ENCODE measurements around the gene GPR132.
"Not testable (repeated sequence)": the region's sequence is repeated elsewhere in the genome, so short reads cannot be mapped to it uniquely, and the experiment has no call there.

The GPR132 gene

GRCh38 chr14:105049753-105050550 lies 15.3 kb downstream of the GPR132 start:
- H3K4me1 Mint-ChIP-seq = peaks cover 13% of the 10 kb centered on the region
- H3K27ac Mint-ChIP-seq = no peak overlapping the region

GRCh38 chr14:105047283-105048016 lies 17.8 kb downstream of the GPR132 start:
- Mint-ChIP-seq H3K36me3 (peaks cover 5% of the 10 kb centered on the region), H3K27me3 (no peaks in the 10 kb centered on the region), H3K9me3 (no peaks in the 10 kb centered on the region), H3K4me1 (peaks cover 10% of the 10 kb centered on the region), H3K27ac (no peak overlapping the region), H3K4me3 (no peak overlapping the region)

More at GRCh38 chr14:105049753-105050550, 15.3 kb downstream of the GPR132 start:
- Mint-ChIP-seq H3K4me3 (no peak overlapping the region), H3K36me3 (peaks cover 9% of the 10 kb centered on the region), H3K9me3 (no peaks in the 10 kb centered on the region), H3K27me3 (no peaks in the 10 kb centered on the region)

GRCh38 chr14:105046891-105047282 lies 18.3 kb downstream of the GPR132 start:
- peaks cover 5% of the 10 kb centered on the region for H3K36me3 Mint-ChIP-seq

DNA sequence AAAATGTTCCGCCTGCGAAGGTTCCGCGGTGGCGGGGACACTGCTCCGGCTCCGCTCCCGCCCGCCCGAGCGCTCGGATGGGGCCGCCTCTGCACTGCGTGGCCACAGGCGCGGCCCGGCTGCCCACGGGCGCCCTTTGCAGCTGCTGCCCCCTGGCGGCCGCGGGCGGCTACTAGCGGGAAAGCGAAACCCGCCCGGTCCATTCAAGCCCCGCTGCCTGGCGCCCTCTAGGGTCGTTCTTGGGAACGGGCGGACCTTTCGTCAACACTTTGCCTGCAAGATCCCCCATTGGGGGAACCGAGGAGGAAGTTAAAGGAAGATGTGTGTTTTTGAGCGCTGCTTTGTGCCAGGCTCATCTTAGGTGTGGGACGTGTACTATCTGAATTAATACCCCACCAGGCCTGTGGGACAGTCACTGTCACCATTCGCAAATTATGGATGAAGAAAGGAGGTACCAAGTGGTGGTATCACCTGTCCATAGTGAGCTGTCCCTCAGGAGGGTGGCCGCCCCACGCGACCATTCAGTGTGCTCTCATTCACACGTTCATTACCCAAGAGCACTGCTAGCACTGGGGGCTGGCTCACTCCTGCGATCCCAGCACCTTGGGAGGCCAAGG lies 19.4 kb downstream of the GPR132 start:
- peaks cover 5% of the 10 kb centered on the region for H3K4me1 Mint-ChIP-seq
- peak overlapping the region; percentile 38 for H3K27ac Mint-ChIP-seq
- no peaks in the 10 kb centered on the region for H3K36me3 Mint-ChIP-seq
- H3K27me3 Mint-ChIP-seq = no peaks in the 10 kb centered on the region
- no peak overlapping the region for H3K4me3 Mint-ChIP-seq
- no peaks in the 10 kb centered on the region for H3K9me3 Mint-ChIP-seq

More at GRCh38 chr14:105046891-105047282, 18.3 kb downstream of the GPR132 start:
- Mint-ChIP-seq H3K27ac (no peak overlapping the region), H3K4me1 (peaks cover 10% of the 10 kb centered on the region), H3K27me3 (no peaks in the 10 kb centered on the region), H3K9me3 (no peaks in the 10 kb centered on the region), H3K4me3 (no peak overlapping the region)

DNA sequence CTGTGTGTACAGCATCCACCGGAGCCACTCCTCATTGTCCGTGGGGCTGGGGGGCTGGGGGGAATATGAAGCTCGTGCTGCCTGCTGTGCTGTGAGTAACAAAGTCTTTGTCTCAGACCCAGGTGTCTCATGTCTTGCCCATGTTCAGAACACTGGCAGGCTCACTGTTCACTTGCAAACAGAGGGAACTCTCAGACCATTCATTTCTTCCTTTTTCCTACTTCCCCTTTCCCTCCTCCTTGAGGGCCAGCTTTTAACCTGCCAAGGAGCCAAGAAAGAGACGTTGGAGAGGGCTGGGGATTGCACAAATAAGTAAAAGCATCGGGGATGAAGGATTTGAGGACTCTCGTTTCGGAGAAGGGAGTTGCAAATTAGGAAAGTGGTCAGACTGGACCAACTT lies 21.6 kb downstream of the GPR132 start:
- Mint-ChIP-seq H3K4me1 (peaks cover 5% of the 10 kb centered on the region), H3K36me3 (no peaks in the 10 kb centered on the region), H3K27ac (no peak overlapping the region), H3K27me3 (no peaks in the 10 kb centered on the region), H3K9me3 (no peaks in the 10 kb centered on the region), H3K4me3 (no peak overlapping the region)

DNA sequence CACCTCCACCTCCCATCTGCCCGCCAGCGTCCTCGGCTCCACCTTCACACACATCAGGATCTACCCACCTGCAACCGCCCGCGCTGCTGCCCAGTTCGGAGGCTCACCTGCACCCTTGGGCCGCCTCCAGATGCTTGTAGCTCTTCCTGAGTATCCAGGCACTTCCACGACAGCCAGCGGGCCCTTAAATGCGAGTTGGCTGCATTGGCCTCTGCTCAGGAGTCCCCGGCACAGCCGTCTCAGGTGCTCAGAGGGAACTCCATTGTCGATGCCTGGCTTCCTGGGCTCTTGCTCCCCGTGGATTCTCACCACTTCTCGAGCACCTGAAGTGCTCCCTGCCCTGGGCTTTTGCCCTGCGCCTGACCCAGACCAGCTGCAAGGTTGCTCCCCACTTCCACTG lies 22.4 kb downstream of the GPR132 start:
- H3K36me3 Mint-ChIP-seq = no peaks in the 10 kb centered on the region
- no peak overlapping the region for H3K4me3 Mint-ChIP-seq
- H3K4me1 Mint-ChIP-seq = peaks cover 5% of the 10 kb centered on the region
- no peaks in the 10 kb centered on the region for H3K27me3 Mint-ChIP-seq
- no peak overlapping the region for H3K27ac Mint-ChIP-seq
- H3K9me3 Mint-ChIP-seq = no peaks in the 10 kb centered on the region

- Mint-ChIP-seq H3K9me3 (no peaks in the 10 kb centered on the region), H3K27me3 (no peaks in the 10 kb centered on the region), H3K4me3 (no peak overlapping the region), H3K4me1 (peaks cover 5% of the 10 kb centered on the region), H3K27ac (no peak overlapping the region), H3K36me3 (no peaks in the 10 kb centered on the region)
These were observed 23.1 kb downstream of the GPR132 start for GRCh38 chr14:105041841-105042765.

- Mint-ChIP-seq H3K4me1 (no peaks in the 10 kb centered on the region), H3K27ac (no peak overlapping the region), H3K36me3 (no peaks in the 10 kb centered on the region), H3K9me3 (no peaks in the 10 kb centered on the region), H3K4me3 (no peak overlapping the region), H3K27me3 (no peaks in the 10 kb centered on the region)
These were observed 25.6 kb downstream of the GPR132 start for GRCh38 chr14:105039458-105040205.

DNA sequence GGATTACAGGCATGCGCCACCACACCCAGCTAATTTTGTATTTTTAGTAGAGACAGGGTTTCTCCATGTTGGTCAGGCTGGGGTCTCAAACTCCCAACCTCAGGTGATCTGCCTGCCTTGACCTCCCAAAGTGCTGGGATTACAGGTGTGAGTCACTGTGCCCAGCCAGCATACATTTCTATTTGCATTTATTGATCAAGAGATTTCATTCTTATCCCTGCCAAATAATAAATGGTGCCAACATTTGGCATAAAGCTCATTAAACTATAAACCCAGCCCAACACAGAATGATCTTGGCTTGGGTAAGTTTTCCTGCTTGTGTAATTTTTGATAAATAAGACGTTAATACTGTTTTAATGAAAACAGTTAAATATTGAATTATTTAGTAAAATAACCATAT lies 29.6 kb downstream of the GPR132 start:
- peaks cover 15% of the 10 kb centered on the region for H3K4me1 Mint-ChIP-seq
- H3K4me3 Mint-ChIP-seq, H3K9me3 Mint-ChIP-seq, H3K27me3 Mint-ChIP-seq, H3K36me3 Mint-ChIP-seq, H3K27ac Mint-ChIP-seq: not testable (repeated sequence)

- Mint-ChIP-seq H3K27ac (no peak overlapping the region), H3K27me3 (no peaks in the 10 kb centered on the region), H3K36me3 (peaks cover 3% of the 10 kb centered on the region), H3K9me3 (no peaks in the 10 kb centered on the region), H3K4me3 (peak overlapping the region; percentile 90), H3K4me1 (peaks cover 15% of the 10 kb centered on the region)
These were observed 30.8 kb downstream of the GPR132 start for GRCh38 chr14:105034315-105035039.

DNA sequence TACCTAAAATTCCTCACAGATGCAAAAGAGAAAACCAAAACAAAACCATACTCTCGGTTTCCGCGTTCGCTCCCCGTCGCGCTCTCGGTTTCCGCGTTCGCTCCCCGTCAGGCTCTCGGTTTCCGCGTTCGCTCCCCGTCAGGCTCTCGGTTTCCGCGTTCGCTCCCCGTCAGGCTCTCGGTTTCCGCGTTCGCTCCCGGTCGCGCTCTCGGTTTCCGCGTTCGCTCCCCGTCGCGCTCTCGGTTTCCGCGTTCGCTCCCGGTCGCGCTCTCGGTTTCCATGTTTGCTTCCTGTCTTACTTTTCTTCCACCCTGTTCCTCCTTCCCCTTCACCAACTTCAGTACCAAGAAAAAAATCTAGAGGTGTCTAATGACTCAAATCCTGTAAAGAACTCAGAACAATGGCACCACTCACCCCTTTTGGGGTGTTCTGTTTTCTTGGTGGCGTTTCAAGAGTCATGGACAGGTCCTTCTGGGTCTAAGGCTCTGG lies 31.8 kb downstream of the GPR132 start:
- H3K36me3 Mint-ChIP-seq, H3K27me3 Mint-ChIP-seq, H3K9me3 Mint-ChIP-seq: not testable (repeated sequence)
- Mint-ChIP-seq H3K27ac (peak overlapping the region; percentile 90), H3K4me3 (peak overlapping the region; percentile 90), H3K4me1 (peaks cover 15% of the 10 kb centered on the region)

DNA sequence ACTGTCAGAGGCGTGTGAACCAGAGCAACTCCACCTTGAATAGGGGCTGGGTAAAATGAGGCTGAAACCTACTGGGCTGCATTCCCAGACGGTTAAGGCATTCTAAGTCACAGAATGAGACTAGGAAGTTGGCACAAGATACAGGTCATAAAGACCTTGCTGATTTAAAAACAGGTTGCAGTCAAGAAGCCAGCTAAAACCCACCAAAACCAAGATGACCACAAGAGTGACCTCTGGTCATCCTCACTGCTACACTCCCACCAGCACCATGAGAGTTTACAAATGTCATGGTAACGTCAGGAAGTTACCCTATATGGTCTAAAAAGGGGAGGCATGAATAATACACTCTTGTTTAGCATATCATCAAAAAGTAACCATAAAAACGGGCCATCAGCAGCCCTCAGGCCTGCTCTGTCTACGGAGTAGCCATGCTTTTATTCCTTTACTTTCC lies 32.8 kb downstream of the GPR132 start:
- not testable (repeated sequence) for H3K27ac Mint-ChIP-seq, H3K27me3 Mint-ChIP-seq, H3K4me3 Mint-ChIP-seq, H3K36me3 Mint-ChIP-seq, H3K9me3 Mint-ChIP-seq
- H3K4me1 Mint-ChIP-seq = peaks cover 15% of the 10 kb centered on the region

DNA sequence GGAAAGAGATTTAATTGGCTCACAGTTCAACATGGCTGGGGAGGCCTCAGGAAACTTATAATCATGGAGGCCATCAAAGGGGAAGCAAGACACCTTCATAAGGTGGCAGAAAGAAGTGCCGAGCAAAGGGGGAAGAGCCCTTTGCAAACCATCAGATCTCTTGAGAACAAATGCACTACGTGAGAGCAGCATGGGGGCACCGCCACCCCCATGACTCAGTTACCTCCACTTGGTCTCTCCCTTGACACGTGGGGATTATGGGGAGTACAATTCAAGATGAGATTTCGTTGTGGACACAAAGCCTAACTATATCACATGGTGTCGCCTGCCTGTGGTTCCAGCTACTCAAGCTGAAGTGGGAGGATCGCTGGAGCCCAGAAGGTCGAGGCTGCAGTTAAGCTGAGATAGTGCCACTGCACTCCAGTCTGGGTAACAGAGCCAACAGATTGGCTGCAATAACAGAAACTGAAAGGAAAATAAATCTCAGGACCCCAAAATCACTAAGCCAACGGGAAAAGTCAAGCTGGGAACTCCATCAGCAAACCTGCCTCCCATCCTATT lies 34.3 kb downstream of the GPR132 start:
- Mint-ChIP-seq H3K4me1 (peaks cover 23% of the 10 kb centered on the region), H3K36me3 (peaks cover 3% of the 10 kb centered on the region), H3K27ac (no peak overlapping the region), H3K27me3 (no peaks in the 10 kb centered on the region), H3K4me3 (no peak overlapping the region), H3K9me3 (no peaks in the 10 kb centered on the region)

- peaks cover 3% of the 10 kb centered on the region for H3K36me3 Mint-ChIP-seq
- peaks cover 29% of the 10 kb centered on the region for H3K4me1 Mint-ChIP-seq
- H3K9me3 Mint-ChIP-seq = no peaks in the 10 kb centered on the region
- no peaks in the 10 kb centered on the region for H3K27me3 Mint-ChIP-seq
- H3K27ac Mint-ChIP-seq = no peak overlapping the region
- no peak overlapping the region for H3K4me3 Mint-ChIP-seq
These were observed 35.0 kb downstream of the GPR132 start for GRCh38 chr14:105030194-105030593.
